HUES6 (cell line): ENCODE data around the gene RSPO1.

Experiments
- H3K27ac ChIP-seq: 2 replicates; pipeline ENCODE4 v1.7.0; 2013; ENCODE audit warnings: low read depth, mild to moderate bottlenecking, low read length, inconsistent platforms
- H3K27me3 ChIP-seq: 2 replicates; pipeline ENCODE4 v1.6.1; 2013; ENCODE audit warnings: low read length; ENCODE audit not compliant: control insufficient read depth, insufficient read depth
- H3K36me3 ChIP-seq: 2 replicates; pipeline ENCODE4 v1.6.1; 2013; ENCODE audit warnings: low read length; ENCODE audit not compliant: control insufficient read depth, insufficient read depth
- H3K4me1 ChIP-seq: 2 replicates; pipeline ENCODE4 v1.6.1; 2013; ENCODE audit warnings: low read length; ENCODE audit not compliant: control insufficient read depth, insufficient read depth
- H3K4me3 ChIP-seq: 2 replicates; pipeline ENCODE4 v1.5.1; 2013; ENCODE audit warnings: low read depth, low read length
- H3K9ac ChIP-seq: one replicate; pipeline ENCODE4 v1.6.1; 2013; ENCODE audit warnings: mild to moderate bottlenecking, low read length
- H3K9me3 ChIP-seq: 2 replicates; pipeline ENCODE4 v1.6.1; 2013; ENCODE audit warnings: low read depth, low read length; ENCODE audit not compliant: control insufficient read depth, insufficient read depth

Gene RSPO1

DNA sequence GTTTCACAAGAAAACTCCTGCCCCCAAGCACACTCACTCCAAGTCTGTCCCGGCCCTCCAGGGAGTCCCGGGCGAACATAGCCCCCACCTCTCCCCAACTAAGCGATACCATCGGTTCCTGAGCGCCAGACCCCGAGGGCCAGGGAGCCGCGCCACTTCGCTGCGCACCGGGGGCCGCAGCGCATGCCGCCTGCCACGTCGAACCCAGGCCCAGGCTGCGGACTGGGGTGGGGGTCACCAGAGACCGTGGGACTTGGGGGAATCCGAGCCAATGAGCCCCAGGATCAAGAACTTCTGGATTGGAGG, 801 bp downstream of the RSPO1 start:
- Histone ChIP-seq H3K9ac (no peak overlapping the region), H3K27me3 (peaks cover 100% of the 10 kb centered on the region), H3K36me3 (no peaks in the 10 kb centered on the region), H3K4me1 (peaks cover 9% of the 10 kb centered on the region), H3K9me3 (no peaks in the 10 kb centered on the region), H3K4me3 (peak overlapping the region; percentile 52), H3K27ac (no peak overlapping the region)

- Histone ChIP-seq H3K27ac (no peak overlapping the region), H3K36me3 (no peaks in the 10 kb centered on the region), H3K4me1 (peaks cover 9% of the 10 kb centered on the region), H3K4me3 (peak overlapping the region; percentile 52), H3K9ac (no peak overlapping the region), H3K27me3 (peaks cover 100% of the 10 kb centered on the region), H3K9me3 (no peaks in the 10 kb centered on the region)
These were observed 1.4 kb downstream of the RSPO1 start for GRCh38 chr1:37633040-37633937.

DNA sequence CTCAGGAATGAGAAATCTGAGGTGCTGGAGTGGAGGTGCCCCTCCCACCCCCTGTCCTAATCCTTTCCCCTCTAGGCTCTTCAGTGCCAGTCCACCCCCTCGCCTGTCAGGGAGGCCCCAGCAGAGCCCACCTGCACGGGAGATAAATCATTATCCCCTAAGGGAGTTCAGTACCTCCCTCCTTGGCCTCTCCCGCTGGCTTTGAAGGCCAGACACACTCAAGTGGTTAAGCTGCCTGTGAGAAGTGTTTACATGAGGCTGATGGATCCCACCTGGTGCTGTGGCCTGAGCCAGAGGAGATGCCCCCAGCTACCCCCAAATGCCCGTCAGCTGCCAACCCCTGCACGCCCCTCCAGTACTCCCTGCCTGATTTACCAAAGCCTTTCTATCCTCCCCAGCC, 3.7 kb downstream of the RSPO1 start:
- peaks cover 97% of the 10 kb centered on the region for H3K27me3 ChIP-seq
- peaks cover 9% of the 10 kb centered on the region for H3K4me1 ChIP-seq
- H3K4me3 ChIP-seq = no peak overlapping the region
- no peak overlapping the region for H3K9ac ChIP-seq
- no peaks in the 10 kb centered on the region for H3K36me3 ChIP-seq
- no peaks in the 10 kb centered on the region for H3K9me3 ChIP-seq
- H3K27ac ChIP-seq = no peak overlapping the region

- Histone ChIP-seq H3K9ac (no peak overlapping the region), H3K9me3 (no peaks in the 10 kb centered on the region), H3K27ac (no peak overlapping the region), H3K27me3 (peaks cover 97% of the 10 kb centered on the region), H3K4me3 (no peak overlapping the region), H3K36me3 (no peaks in the 10 kb centered on the region), H3K4me1 (peaks cover 9% of the 10 kb centered on the region)
These were observed 4.2 kb downstream of the RSPO1 start for GRCh38 chr1:37630426-37631028.

DNA sequence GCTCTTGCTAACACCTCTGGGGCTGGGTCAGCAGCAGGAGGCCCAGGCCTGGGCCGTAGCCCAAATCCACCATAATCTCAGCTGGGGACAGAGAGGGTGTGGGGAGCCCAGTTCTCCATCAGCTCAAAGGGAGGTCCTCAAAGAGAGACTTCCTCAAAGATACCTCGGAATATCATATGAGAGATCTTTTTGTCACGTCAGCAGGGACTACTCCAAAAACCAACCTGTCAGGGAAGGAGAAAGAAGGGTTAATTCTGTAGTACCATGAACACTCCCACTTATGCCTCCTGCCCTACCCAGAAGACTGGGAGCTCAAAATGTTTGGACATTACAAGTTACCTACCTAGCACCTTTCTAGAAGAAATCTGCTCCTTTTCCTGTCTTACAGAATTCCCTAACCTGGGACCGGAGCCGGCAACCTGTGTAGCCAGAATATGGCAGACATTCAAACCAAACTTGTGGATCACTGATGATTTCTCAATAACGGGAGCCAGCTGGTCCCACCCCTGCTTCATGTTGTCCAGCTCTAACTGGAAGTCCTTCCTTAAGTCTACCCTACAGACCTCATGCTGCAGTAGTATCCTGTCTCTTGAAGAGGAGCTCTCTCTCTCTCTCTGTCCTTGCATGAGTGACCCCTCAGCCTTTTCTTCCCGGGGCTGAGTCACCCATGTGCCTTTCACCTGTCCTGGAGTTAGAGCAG, 4.8 kb downstream of the RSPO1 start:
- Histone ChIP-seq H3K4me3 (no peak overlapping the region), H3K36me3 (no peaks in the 10 kb centered on the region), H3K9ac (no peak overlapping the region), H3K27me3 (peaks cover 97% of the 10 kb centered on the region), H3K27ac (no peak overlapping the region), H3K4me1 (peaks cover 9% of the 10 kb centered on the region), H3K9me3 (no peaks in the 10 kb centered on the region)

DNA sequence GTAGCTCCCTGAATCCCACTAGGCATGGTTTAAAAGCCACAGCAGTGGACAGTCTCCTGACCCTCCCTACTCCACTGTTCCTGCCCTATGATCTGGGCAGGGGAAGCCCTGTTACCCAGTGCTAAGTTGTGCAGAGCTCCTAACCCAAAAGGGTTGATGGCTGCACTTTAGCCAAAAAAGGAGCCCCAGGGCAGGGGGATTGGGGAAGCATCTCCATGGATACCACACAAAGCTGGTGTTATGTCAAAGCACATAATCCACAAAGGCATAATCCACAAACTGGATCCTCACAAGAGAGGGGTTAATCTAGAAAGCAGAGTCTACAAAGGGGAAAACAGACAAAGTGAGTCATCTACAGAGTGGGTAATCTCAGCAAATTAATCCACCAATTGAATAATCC, 5.7 kb downstream of the RSPO1 start:
- H3K9me3 ChIP-seq = no peaks in the 10 kb centered on the region
- no peak overlapping the region for H3K9ac ChIP-seq
- peaks cover 7% of the 10 kb centered on the region; the same call in 1 of the 2 replicates for H3K4me1 ChIP-seq
- peaks cover 97% of the 10 kb centered on the region for H3K27me3 ChIP-seq
- no peak overlapping the region for H3K27ac ChIP-seq
- no peak overlapping the region for H3K4me3 ChIP-seq
- H3K36me3 ChIP-seq = no peaks in the 10 kb centered on the region

GRCh38 chr1:37628026-37628556, 6.6 kb downstream of the RSPO1 start:
- H3K27me3 ChIP-seq = peaks cover 95% of the 10 kb centered on the region
- no peak overlapping the region for H3K4me3 ChIP-seq
- peaks cover 1% of the 10 kb centered on the region; the same call in 1 of the 2 replicates for H3K4me1 ChIP-seq
- no peaks in the 10 kb centered on the region for H3K9me3 ChIP-seq
- no peak overlapping the region for H3K27ac ChIP-seq
- no peak overlapping the region for H3K9ac ChIP-seq
- no peaks in the 10 kb centered on the region for H3K36me3 ChIP-seq

GRCh38 chr1:37622131-37622530, 12.6 kb downstream of the RSPO1 start:
- H3K4me1 ChIP-seq = no peaks in the 10 kb centered on the region
- no peaks in the 10 kb centered on the region for H3K9me3 ChIP-seq
- no peak overlapping the region for H3K4me3 ChIP-seq
- H3K27me3 ChIP-seq = peaks cover 81% of the 10 kb centered on the region
- no peak overlapping the region for H3K27ac ChIP-seq
- no peaks in the 10 kb centered on the region for H3K36me3 ChIP-seq
- H3K9ac ChIP-seq = no peak overlapping the region

DNA sequence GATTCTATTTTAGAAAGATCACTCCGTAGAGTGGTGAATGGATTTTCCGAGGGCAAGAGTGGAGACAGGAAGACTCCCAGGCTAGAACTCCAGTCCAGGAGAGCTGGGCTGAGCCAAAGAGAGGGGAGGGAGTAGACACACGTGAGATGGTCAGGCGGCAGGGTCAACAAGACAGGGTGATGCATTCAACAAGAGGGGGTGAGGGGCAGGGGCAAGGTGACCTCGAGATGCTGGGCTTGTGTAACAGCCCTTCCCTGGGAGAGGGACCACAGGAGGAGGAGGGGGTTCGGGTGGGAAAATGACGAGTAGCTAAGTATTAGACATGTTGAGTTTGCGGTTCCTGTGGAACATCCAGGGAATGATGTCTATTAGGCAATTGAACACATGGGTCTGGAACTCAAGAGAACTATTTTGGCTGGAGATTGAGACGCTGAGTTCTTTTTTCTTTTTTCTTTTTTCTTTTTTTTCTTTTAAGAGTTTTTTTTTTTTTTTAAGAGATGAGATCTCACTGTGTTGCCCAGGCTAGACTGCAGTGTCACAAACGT, 13.3 kb downstream of the RSPO1 start:
- H3K4me3 ChIP-seq = no peak overlapping the region
- H3K27me3 ChIP-seq = peaks cover 81% of the 10 kb centered on the region
- no peaks in the 10 kb centered on the region for H3K9me3 ChIP-seq
- no peak overlapping the region for H3K27ac ChIP-seq
- H3K9ac ChIP-seq = no peak overlapping the region
- no peaks in the 10 kb centered on the region for H3K4me1 ChIP-seq
- H3K36me3 ChIP-seq = no peaks in the 10 kb centered on the region

GRCh38 chr1:37620707-37621106, 14.0 kb downstream of the RSPO1 start:
- Histone ChIP-seq H3K27me3 (peaks cover 81% of the 10 kb centered on the region), H3K4me3 (no peak overlapping the region), H3K9ac (no peak overlapping the region), H3K4me1 (no peaks in the 10 kb centered on the region), H3K27ac (no peak overlapping the region), H3K36me3 (no peaks in the 10 kb centered on the region), H3K9me3 (no peaks in the 10 kb centered on the region)
